GM12878 (cell line): ENCODE results near the gene TOMM6.

Experiments
- RFX5 ChIP-seq: IDR thresholded peaks from 2 replicates; pipeline ENCODE4 v1.6.1; 2011; ENCODE audit warnings: low read depth, low read length, improper control_type of control experiment
- TF ChIP-seq, protein P1 (sequence below): IDR thresholded peaks from 2 replicates; pipeline ENCODE4 v1.6.1; 2012; ENCODE audit warnings: low read depth, low read length, improper control_type of control experiment

DNA sequence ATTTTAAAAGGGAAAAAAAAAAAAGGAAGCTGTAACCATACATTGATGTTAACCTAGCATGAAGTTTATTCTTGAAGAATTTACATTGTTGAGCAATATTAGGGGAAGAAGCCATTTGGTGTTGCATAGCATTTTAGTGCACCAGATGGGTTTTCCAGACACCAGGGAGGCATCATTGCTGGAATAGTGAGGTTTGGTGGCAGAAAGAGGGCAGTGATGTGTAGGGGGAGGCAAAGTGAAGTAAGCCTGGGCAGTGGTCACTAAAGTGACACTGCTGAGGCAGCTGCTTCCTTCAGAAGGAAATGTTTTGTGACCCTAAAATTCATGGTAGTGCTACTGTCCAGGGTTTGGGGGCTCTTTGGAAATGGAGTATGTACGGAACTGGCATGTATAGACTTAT is 2.6 kb downstream of the TOMM6 start:
- TF ChIP-seq, protein P1, sequence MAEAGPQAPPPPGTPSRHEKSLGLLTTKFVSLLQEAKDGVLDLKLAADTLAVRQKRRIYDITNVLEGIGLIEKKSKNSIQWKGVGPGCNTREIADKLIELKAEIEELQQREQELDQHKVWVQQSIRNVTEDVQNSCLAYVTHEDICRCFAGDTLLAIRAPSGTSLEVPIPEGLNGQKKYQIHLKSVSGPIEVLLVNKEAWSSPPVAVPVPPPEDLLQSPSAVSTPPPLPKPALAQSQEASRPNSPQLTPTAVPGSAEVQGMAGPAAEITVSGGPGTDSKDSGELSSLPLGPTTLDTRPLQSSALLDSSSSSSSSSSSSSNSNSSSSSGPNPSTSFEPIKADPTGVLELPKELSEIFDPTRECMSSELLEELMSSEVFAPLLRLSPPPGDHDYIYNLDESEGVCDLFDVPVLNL, result no peak
- TF ChIP-seq RFX5, result no peak
